Measurements from ENCODE around the gene SRMS. TPM values are rescaled to one million over a fixed set of nuclear protein-coding genes. Genes with fewer than 3 reads are reported as not detected.

The SRMS gene
- total RNA-seq, 1 donor from 2014 or later, result not detected

DNA sequence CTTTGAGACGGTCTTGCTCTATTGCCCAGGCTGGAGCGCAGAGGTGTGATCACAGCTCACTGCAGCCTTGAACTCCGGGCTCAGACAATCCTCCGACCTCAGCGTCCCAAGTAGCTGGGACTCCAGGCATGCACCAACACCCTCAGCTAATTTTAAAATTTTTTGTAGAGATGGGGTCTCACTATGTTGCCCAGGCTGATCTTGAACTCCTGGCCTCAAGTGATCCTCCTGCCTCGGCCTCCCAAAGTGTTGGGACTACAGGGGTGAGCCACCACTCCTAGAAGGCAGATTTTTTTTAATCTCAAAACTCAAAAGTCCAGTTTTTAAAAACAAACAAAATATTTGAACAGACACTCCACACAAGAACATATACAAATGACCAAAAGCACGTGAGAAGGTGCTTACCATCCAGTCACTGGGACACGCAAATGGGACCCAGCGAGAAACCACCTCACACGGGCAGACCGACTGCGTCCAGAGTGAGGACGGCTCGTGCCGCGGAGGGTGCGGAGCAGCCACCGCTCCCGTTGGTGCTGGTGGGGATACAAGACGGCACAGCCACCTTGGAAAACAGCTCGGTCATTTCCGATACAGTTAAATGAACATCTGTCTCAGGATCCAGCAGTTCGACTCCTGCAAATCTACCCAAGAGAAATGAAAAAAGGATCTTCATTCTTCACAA lies 35.0 kb upstream of the SRMS start:
- H3K4me1 ChIP-seq, result no peaks in the 10 kb centered on the region
- H3K4me3 ChIP-seq, result no peak overlapping the region
- H3K9me3 ChIP-seq, result no peaks in the 10 kb centered on the region
- H3K27me3 ChIP-seq (ENCODE audit: low read depth), result peaks cover 8% of the 10 kb centered on the region
- ATAC-seq, result no peak
- DNase-seq, result no peak
- TF ChIP-seq, protein P1, sequence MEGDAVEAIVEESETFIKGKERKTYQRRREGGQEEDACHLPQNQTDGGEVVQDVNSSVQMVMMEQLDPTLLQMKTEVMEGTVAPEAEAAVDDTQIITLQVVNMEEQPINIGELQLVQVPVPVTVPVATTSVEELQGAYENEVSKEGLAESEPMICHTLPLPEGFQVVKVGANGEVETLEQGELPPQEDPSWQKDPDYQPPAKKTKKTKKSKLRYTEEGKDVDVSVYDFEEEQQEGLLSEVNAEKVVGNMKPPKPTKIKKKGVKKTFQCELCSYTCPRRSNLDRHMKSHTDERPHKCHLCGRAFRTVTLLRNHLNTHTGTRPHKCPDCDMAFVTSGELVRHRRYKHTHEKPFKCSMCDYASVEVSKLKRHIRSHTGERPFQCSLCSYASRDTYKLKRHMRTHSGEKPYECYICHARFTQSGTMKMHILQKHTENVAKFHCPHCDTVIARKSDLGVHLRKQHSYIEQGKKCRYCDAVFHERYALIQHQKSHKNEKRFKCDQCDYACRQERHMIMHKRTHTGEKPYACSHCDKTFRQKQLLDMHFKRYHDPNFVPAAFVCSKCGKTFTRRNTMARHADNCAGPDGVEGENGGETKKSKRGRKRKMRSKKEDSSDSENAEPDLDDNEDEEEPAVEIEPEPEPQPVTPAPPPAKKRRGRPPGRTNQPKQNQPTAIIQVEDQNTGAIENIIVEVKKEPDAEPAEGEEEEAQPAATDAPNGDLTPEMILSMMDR (IDR thresholded peaks at IDR 0.05), result no peak
- H3K27ac ChIP-seq, result no peak overlapping the region
- no peaks in the 10 kb centered on the region for H3K36me3 ChIP-seq
- intact Hi-C loops (cut with DNase I), result no loop called here

DNA sequence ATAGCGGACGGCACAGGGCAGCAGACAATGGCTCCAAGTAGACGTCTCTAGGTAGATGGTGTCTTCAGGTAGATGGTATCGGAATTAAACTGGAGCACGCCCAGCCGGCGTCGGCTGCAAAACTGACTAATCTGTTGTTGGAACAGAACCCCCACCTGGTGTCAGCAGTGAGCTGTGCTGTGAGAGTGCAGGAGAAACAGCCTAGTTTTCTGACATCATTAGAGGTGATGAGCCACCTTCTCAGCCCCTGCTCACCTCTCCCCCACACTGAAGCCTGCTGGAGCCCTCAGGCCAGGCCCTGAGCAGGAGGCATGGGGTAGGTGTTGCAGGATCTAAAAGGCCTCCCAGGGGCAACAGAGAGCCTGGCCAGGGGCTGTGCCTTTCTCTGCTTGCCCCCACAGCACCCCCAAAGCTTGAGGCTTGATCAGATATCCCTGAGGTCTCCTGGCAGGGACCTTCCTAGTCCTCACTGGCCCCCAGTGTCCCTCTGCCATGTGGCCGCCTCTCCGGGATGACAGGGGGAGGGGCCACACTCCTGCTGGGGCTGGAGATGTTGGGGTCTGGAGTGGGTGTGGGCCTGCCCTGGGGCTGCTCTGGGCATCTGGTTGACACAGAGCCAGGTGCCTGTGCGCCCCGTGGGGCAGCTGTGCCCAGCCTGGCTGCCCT lies 33.4 kb upstream of the SRMS start:
- no peaks in the 10 kb centered on the region for H3K9me3 ChIP-seq
- peaks cover 8% of the 10 kb centered on the region for H3K27me3 ChIP-seq (ENCODE audit: low read depth)
- no peaks in the 10 kb centered on the region for H3K36me3 ChIP-seq
- H3K4me3 ChIP-seq, result no peak overlapping the region
- intact Hi-C loops (cut with DNase I), result no loop called here
- TF ChIP-seq, protein P1 (IDR thresholded peaks at IDR 0.05), result peak; percentile 21
- no peaks in the 10 kb centered on the region for H3K4me1 ChIP-seq
- peak; percentile 42 to 45 for ATAC-seq
- DNase-seq, result no peak
- H3K27ac ChIP-seq, result no peak overlapping the region

DNA sequence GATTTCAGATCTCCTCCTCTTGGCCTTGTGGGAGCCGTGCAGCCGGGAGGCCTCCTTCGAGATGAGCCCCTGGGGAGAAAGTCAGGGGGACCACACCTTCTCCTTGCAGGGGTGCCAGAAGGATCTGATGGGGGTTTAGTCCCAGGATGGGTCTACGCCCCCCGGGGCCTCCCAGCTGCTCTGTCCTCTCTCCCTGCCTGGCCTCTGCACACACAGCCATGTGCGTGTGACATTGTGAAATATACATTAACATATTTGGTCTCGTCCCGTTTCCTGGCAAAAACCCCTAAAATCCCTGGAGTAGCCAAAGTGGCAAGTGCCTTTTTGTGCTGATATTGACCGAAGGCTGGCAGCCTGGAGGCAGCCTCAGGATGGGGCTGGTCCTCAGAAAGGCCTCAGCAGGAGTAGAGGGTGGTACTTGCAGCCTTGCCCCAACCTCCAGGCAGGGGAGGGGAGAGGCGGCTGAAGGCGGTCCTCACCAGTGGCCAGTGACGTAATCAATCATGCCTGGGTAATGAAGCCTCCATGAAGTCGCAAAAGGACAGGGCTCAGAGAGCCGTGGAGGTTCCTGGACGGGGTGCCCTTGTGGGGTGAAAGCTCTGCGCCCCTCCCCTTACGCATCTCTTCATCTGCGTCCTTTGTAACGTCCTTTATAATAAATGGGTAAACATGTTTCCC lies 31.6 kb upstream of the SRMS start:
- Histone ChIP-seq H3K36me3 (no peaks in the 10 kb centered on the region), H3K4me3 (no peak overlapping the region), H3K9me3 (no peaks in the 10 kb centered on the region), H3K27me3 (ENCODE audit: low read depth) (peaks cover 8% of the 10 kb centered on the region), H3K27ac (no peak overlapping the region), H3K4me1 (peaks cover 5% of the 10 kb centered on the region)
- intact Hi-C loops (cut with DNase I), result no loop called here
- ATAC-seq (no peak), DNase-seq (no peak)
- TF ChIP-seq, protein P1 (IDR thresholded peaks at IDR 0.05), result no peak

DNA sequence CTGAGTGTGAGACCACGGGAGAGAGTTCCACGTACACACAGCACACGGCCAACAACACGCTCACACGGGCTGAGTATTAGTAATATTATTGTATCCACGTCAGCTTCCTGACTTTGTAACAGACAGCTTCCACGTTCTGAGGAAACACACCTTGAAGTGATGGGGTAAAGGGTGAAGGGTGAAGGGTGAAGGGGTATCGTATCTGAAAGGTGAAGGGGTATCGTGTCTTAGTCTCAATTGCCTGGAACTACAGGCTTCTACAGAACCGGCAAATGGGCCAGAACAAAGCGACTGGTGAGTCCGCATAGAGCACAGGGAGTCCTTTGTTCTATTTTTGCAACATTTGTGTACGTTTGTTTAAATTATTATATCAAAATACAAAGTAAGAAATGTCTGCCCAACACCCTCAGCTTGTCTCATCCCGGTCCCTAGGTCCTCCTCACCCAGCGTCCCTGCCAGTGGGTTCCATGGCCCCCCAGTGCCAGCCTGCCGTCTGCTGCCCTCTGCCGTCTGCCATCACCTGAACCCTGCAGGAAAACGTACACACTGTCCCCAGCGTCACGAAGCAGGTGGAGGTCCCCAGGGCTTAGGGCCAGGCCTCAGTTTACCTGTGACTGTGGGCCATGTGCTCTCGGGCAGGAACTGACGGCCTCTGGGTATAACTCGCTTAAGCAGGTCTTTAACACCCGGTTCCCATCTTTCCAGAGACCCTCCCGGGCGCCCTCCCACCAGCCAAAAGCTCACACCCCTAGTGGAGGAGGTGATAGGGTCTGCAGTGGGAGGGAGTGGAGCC lies 30.9 kb upstream of the SRMS start:
- H3K27me3 ChIP-seq (ENCODE audit: low read depth), result peaks cover 8% of the 10 kb centered on the region
- DNase-seq (no peak), ATAC-seq (no peak)
- peaks cover 7% of the 10 kb centered on the region for H3K4me1 ChIP-seq
- intact Hi-C loops (cut with DNase I), result no loop called here
- no peaks in the 10 kb centered on the region for H3K36me3 ChIP-seq
- TF ChIP-seq, protein P1 (IDR thresholded peaks at IDR 0.05), result no peak
- H3K27ac ChIP-seq, result no peak overlapping the region
- no peak overlapping the region for H3K4me3 ChIP-seq
- H3K9me3 ChIP-seq, result no peaks in the 10 kb centered on the region

DNA sequence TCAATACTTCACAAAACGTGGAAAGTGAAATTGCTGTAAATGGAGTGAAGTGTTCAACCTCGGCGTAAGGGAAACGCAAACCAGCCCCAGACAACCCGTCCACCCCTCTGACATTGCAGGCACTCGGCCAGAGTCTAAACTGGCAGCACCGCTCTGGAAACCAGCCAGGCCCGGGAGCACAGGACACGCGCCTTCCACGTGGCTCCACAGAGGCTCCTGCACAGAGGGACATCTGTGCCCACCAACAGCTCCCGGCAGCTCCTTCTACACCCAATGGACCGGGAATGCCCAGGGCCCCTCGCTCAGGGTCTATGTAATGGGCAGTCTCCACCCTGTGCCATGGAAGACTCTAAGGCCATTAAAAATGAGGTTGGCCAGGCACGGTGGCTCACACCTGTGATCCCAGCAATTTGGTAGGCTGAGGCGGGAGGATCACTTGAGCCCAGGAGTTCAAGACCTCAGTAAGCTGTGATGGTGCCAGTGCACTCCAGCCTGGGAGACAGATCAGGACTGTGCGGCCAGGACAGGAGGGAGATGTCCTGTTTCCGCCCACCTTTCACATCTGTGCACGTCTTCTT lies 29.9 kb upstream of the SRMS start:
- DNase-seq (no peak), ATAC-seq (no peak)
- intact Hi-C loops (cut with DNase I), result no loop called here
- Histone ChIP-seq H3K4me3 (no peak overlapping the region), H3K27me3 (ENCODE audit: low read depth) (peaks cover 8% of the 10 kb centered on the region), H3K36me3 (peaks cover 5% of the 10 kb centered on the region), H3K9me3 (no peaks in the 10 kb centered on the region), H3K4me1 (peaks cover 17% of the 10 kb centered on the region), H3K27ac (no peak overlapping the region)
- TF ChIP-seq, protein P1 (IDR thresholded peaks at IDR 0.05), result no peak
